Thyroid gland (tissue), 4 donors: ENCODE measurements around the gene FGGY. TPM values are rescaled to one million over a fixed set of nuclear protein-coding genes. Genes with fewer than 3 reads are reported as not detected.
A peak's percentile ranks its signal among the peaks of the same experiment; 100 is the strongest.

Experiments used
- DNase-seq, 2 donors: peaks; one replicate each; pipeline ENCODE4 v3.0.0-alpha.2; 2019
- H3K27ac ChIP-seq, 3 donors: fragments of 200-600 bp; sonication (generic); 1 replicate in 2 of 3; 2 replicates in 1 of 3; pipeline ENCODE4 v1.5.1; 2016 to 2019; ENCODE audit warnings: mild to moderate bottlenecking in 1 of 3, moderate library complexity in 1 of 3
- H3K27me3 ChIP-seq: fragments of 200-600 bp; sonication (generic); one replicate; pipeline ENCODE4 v1.5.1; 2019
- H3K36me3 ChIP-seq, 2 donors: fragments of 200-600 bp; sonication (generic); one replicate each; pipeline ENCODE4 v1.5.1; 2016 to 2019
- H3K4me1 ChIP-seq, 2 donors: fragments of 200-600 bp; sonication (generic); one replicate each; pipeline ENCODE4 v1.5.1; 2017 to 2019
- H3K4me3 ChIP-seq, 3 donors: fragments of 200-600 bp; sonication (generic); replicated peaks in 1 of 3; 1 replicate in 2 of 3; 2 replicates in 1 of 3; pipeline ENCODE4 v1.5.1; 2016; ENCODE audit warnings: mild to moderate bottlenecking in 1 of 3
- H3K9me3 ChIP-seq: fragments of 200-600 bp; sonication (generic); one replicate; pipeline ENCODE4 v1.5.1; 2017
- POLR2A ChIP-seq, 2 donors: fragments of 450-650 bp; IDR thresholded peaks; one replicate each; pipeline ENCODE4 v1.6.1; 2017; ENCODE audit warnings: antibody characterized with exemption in 2 of 2, mild to moderate bottlenecking in 2 of 2, moderate library complexity in 1 of 2
- WGBS, 2 donors: methylation state at CpG; one replicate each; pipeline ENCODE4 v1.1.5; 2017; 5-methylcytosine and 5-hydroxymethylcytosine counted together
- intact Hi-C: fragments of 100-400 bp; cut with DNase I; formaldehyde crosslinking; loops from one replicate; pipeline ENCODE4 v1.15.1; 2023
- total RNA-seq, 4 donors: library from RNA; depleted of rRNA; stranded (reverse); fragments of >200 nt; gene quantifications; one replicate each; pipeline ENCODE4 v1.2.3, GENCODE V29; 2016
- TF ChIP-seq, protein P1 (sequence below), 6 experiments: fragments of 200-600 bp in 3 of 6; fragments of 450-650 bp in 3 of 6; sonication (generic) in 3 of 6; IDR thresholded peaks; one replicate each; pipeline ENCODE4 v1.5.1; 2016 to 2019; ENCODE audit warnings: antibody characterized with exemption in 6 of 6, mild to moderate bottlenecking in 2 of 6, inconsistent platforms in 1 of 6, moderate library complexity in 1 of 6

The FGGY gene
- total RNA-seq, 4 donors from 2014 or later, result 24.6 to 46.1 (median 36.4) TPM

DNA sequence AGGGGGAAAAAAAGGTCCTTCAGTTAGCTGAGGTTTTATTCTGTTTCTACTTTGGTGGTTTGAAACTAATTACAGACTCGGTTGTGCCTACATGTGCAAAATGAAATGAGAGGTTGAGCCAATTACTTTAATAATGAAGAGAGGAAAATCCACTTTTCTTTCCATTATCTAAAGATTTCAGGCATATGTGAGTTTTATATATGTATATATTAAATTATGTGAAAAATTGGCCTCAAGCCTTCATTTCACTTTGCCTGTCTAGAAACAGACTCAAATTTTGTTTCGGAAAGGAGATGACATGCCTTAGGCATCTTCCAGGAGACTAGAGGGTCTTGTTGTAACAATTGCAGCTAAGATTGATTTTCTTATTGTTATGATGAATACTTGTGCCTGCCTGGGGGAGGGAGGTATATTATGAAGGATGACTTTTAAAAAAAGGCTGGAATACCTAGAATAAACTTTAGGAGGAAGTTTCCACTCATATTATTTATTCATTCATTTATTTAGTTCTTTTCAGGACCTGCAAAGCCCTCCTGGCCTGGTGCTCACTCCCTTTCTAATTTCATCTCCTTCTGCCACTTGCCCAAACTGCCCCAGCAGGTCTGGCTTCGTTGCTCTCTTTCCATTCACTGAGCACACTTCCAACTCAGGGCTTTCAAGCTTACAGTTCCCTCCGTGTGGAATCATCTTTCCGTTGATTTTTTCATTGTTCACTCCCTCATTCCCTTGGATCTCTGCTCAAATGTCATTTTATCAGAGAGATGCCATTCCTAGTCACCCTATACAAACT lies 423.6 kb downstream of the FGGY start:
- no peaks in the 10 kb centered on the region for H3K27me3 ChIP-seq
- intact Hi-C loops, result no loop called here
- H3K27ac ChIP-seq, result no peak overlapping the region
- peaks cover 7 to 11% of the 10 kb centered on the region in 2 donors for H3K4me1 ChIP-seq
- H3K9me3 ChIP-seq, result no peaks in the 10 kb centered on the region
- H3K4me3 ChIP-seq, result no peak overlapping the region
- DNase-seq, result peak; percentile 37 to 54
- TF ChIP-seq, protein P1, sequence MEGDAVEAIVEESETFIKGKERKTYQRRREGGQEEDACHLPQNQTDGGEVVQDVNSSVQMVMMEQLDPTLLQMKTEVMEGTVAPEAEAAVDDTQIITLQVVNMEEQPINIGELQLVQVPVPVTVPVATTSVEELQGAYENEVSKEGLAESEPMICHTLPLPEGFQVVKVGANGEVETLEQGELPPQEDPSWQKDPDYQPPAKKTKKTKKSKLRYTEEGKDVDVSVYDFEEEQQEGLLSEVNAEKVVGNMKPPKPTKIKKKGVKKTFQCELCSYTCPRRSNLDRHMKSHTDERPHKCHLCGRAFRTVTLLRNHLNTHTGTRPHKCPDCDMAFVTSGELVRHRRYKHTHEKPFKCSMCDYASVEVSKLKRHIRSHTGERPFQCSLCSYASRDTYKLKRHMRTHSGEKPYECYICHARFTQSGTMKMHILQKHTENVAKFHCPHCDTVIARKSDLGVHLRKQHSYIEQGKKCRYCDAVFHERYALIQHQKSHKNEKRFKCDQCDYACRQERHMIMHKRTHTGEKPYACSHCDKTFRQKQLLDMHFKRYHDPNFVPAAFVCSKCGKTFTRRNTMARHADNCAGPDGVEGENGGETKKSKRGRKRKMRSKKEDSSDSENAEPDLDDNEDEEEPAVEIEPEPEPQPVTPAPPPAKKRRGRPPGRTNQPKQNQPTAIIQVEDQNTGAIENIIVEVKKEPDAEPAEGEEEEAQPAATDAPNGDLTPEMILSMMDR (IDR thresholded peaks at IDR 0.05), result no peak
- no peak for TF ChIP-seq POLR2A (IDR thresholded peaks at IDR 0.05)
- H3K36me3 ChIP-seq, result no peaks in the 10 kb centered on the region
- 50 to 52% methylated on average over 5 of the region's 5 CpGs for WGBS, 2 donors

DNA sequence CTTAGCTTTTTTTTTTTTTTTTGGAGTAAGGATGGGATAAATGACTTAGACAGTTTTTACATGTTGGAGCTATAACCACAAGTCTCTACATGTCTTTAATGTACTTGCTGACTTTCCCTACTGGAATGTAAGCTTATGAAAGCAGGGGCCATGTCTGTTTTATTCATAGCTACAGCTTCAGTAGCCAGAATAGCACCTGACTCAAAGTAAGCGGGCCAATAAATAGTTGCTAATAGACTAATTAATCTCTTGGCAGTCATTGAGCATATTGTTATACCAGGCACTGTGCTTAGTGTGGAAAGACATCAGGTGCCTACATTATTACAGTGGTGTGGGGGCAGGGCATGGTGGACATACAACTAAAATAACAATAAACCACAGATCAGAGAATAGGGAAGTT lies 433.4 kb downstream of the FGGY start:
- no peak for DNase-seq
- intact Hi-C loops, result no loop called here
- WGBS, 2 donors, result 94 to 100% methylated on average over 1 of the region's 1 CpG

DNA sequence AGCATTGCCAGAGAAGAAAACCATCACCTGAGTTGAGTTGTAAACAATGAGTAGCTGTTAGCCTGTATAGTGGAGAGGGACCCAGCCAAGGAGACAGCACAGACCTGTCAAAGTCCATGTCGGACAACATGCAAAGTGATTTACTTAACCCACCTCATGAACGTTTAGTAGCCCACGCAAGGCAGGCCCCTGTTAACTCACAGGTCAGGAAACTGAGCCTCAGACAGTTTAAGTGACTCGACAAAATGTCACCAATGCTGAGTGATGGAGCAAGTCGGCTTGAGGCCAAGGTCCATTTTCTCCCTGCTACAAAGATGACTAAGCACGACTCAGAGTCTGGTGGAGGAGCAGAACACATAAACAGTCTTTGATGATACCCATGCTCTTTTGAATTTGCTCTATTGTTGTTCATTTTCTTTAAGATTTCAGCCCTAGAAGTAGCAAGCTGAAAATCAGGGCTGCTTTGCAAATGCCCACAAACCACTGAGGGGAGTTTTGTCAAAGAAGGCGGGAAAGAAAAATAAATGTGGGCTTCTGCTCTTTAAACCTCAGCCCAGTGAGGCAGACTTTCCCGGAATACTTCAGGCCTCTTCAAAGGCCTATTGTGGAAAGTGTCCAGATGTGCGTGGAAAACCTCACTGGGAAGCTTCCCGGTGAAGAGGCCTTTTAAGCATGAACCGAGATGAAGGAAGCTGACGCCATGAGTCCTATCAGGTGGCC lies 434.0 kb downstream of the FGGY start:
- DNase-seq, result peak; percentile 41 to 56
- WGBS, 2 donors, result 46 to 50% methylated on average over 12 of the region's 12 CpGs
- no peaks in the 10 kb centered on the region for H3K36me3 ChIP-seq
- H3K4me3 ChIP-seq, result no peak overlapping the region
- peaks cover 12 to 16% of the 10 kb centered on the region in 2 donors for H3K4me1 ChIP-seq
- H3K27ac ChIP-seq, result peak overlapping the region; percentile 12 to 55 (median 18)
- no peaks in the 10 kb centered on the region for H3K9me3 ChIP-seq
- H3K27me3 ChIP-seq, result no peaks in the 10 kb centered on the region
- intact Hi-C loops, result no loop called here
- TF ChIP-seq POLR2A (IDR thresholded peaks at IDR 0.05), result no peak
- TF ChIP-seq, protein P1 (IDR thresholded peaks at IDR 0.05), result no peak

More for the DNA sequence above, 433.4 kb downstream of the FGGY start:
- Histone ChIP-seq H3K4me1 (peaks cover 12 to 16% of the 10 kb centered on the region in 2 donors), H3K27me3 (no peaks in the 10 kb centered on the region), H3K36me3 (no peaks in the 10 kb centered on the region), H3K4me3 (no peak overlapping the region), H3K27ac (peak overlapping the region in 1 of 3 donors; percentile 18), H3K9me3 (no peaks in the 10 kb centered on the region)
- TF ChIP-seq POLR2A (IDR thresholded peaks at IDR 0.05), result no peak
- TF ChIP-seq, protein P1 (IDR thresholded peaks at IDR 0.05), result no peak

DNA sequence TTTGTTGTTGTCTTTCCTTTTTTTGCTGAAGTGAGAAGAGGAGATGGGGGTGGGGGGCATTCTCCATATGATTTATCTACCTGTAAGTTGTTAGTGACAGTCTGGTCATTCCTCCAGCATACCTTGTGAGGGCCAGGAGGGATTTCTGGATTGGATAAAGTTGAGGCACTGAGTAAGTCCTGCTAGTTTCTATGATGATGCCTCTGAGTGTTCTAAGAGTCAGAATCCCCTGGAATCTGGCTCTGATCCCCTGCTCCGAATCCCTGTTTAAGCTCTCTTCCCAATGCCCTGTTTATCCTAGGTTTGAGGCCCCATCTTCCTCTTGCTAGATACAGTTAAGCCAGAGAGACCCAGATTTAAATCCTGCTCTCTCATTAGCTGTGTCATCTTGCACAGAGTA lies 434.7 kb downstream of the FGGY start:
- TF ChIP-seq, protein P1 (IDR thresholded peaks at IDR 0.05), result no peak
- TF ChIP-seq POLR2A (IDR thresholded peaks at IDR 0.05), result no peak
- H3K36me3 ChIP-seq, result no peaks in the 10 kb centered on the region
- 100% methylated on average over 1 of the region's 1 CpG for WGBS, 2 donors

More for the DNA sequence above, 434.7 kb downstream of the FGGY start:
- H3K27me3 ChIP-seq, result no peaks in the 10 kb centered on the region
- no peak overlapping the region for H3K4me3 ChIP-seq
- H3K4me1 ChIP-seq, result peaks cover 12 to 16% of the 10 kb centered on the region in 2 donors
- H3K9me3 ChIP-seq, result no peaks in the 10 kb centered on the region
- peak overlapping the region; percentile 12 to 55 (median 18) for H3K27ac ChIP-seq
- no peak for DNase-seq
- intact Hi-C loops, result no loop called here
